HG03432 (cell line): ENCODE data around the gene CDH13.

Experiments used
- ATAC-seq: cut with Tn5 transposase; IDR thresholded peaks from one replicate; pipeline ENCODE4 v1.9.1; 2021; ENCODE audit warnings: mild to moderate bottlenecking, moderate library complexity; ENCODE audit not compliant: unreplicated experiment

Gene CDH13

GRCh38 chr16:82649766-82650165 lies 23.0 kb downstream of the CDH13 start:
- ATAC-seq, result no peak

- ATAC-seq, result no peak
Measured at GRCh38 chr16:82650804-82651203, 24.0 kb downstream of the CDH13 start.

DNA sequence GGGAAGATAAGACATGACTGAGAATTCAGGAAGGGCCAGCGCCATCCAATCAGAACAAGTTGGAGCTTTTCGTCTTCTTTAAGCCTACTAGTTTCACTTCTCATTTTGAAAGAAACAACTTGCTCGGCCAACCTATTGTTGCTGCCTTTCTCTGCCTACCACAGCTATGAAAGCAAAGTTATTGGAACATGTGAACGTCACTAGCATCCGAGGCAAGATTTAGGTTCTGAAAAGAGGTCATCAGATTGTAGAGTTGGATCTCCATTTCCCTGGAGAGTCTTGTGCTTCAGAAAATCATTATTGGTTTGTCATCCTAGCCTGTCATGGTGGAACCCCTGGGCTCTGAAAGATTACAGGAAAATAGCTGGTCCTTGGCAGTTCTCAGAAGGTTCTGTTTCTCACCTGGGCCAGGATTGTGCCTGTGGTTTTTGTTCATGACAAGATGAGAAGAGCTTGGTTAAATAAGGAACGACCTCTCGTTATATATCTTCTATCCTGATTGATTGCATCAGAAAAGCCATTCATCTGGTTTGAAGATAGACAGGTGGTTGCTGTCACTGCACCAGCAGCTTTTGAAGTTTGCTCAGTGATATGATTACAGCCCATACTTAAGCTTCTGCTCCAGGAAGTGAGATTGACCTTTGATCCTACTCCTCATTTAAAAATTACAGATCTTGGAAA lies 25.3 kb downstream of the CDH13 start:
- peak; percentile 49 for ATAC-seq

DNA sequence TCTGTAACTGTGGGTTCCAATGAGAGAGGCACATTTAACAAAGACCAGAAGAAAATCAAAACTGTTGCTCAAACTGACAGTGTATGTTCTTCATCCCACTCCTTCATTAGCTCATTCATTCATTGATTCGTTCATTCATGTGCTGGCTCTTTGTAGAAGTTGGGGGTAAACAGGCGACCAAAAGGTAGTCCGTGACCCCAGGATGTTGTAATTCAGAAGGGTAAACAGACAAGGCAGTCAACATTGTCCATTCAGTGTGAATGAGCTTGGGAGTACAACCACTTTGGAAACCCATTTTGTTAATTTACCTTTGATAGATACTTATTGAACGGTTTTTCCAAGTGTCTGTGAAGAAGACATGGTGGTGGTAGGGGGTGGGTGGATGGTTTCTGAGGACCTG lies 26.1 kb downstream of the CDH13 start:
- ATAC-seq, result no peak

- peak; percentile 74 for ATAC-seq
Measured at GRCh38 chr16:82653550-82654511, 27.1 kb downstream of the CDH13 start.

GRCh38 chr16:82655072-82655714 lies 28.4 kb downstream of the CDH13 start:
- ATAC-seq, result peak; percentile 46

GRCh38 chr16:82655720-82656490 lies 29.1 kb downstream of the CDH13 start:
- no peak for ATAC-seq

GRCh38 chr16:82657239-82657638 lies 30.5 kb downstream of the CDH13 start:
- ATAC-seq, result no peak

GRCh38 chr16:82657786-82658185 lies 31.0 kb downstream of the CDH13 start:
- ATAC-seq, result no peak

- ATAC-seq, result no peak
Measured at GRCh38 chr16:82658796-82659195, 32.0 kb downstream of the CDH13 start.

GRCh38 chr16:82660075-82660645 lies 33.4 kb downstream of the CDH13 start:
- no peak for ATAC-seq

DNA sequence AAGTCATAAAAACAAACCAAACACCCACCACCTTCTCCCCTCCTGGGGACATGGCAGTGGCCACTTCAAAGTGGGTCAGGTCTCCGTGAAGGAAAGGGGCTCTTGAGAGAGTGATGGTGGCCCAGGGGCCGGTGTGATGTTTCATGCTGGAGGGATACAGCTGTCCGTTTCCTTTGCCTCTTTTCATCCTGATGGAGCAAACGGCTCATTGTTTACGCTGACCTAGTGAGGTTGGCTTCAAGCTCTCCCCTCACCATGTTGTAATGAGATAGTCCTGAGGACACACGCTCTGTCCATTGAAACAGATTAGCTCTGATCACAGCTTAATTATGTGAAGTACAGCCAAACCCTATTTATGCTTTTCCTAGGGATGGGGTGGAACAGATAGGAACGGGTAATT lies 34.2 kb downstream of the CDH13 start:
- ATAC-seq, result no peak

DNA sequence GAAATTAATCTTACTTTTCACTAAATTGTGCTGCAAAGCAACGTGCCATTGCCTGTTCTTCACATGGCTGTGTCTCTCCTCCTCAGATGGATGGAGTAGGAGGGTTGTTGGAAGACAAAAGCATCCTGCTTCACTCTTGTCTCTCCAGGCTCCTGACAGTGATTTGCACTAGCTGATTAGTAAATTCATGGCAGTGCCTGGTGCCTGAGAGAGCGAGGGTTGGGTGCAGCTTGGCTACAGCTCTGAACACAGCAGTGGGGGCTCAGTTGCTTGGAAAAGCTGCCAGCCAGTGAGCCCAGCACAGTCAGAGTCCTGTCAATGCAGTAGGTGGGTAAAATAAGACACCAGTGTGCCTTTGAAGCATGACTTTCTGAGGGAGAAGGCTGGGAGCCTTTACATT lies 37.4 kb downstream of the CDH13 start:
- no peak for ATAC-seq

DNA sequence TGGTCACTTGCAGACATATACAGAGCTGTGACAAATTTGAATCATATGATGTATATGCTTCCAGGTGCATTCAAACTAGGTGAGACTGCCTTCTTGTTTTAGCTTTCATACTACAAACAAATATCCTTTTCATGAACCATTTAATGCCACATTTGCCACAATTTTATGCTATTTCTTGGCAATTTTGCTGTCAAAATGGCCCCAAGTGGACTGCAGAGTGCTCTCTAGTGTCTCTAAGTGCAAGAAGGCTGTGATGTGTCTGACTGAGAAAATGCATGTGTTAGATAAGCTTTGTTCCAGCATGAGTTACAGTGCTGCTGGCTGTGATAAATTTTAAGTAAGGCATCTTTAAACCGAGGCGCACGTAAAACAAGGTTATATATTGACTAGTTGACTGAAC lies 38.3 kb downstream of the CDH13 start:
- ATAC-seq, result no peak

DNA sequence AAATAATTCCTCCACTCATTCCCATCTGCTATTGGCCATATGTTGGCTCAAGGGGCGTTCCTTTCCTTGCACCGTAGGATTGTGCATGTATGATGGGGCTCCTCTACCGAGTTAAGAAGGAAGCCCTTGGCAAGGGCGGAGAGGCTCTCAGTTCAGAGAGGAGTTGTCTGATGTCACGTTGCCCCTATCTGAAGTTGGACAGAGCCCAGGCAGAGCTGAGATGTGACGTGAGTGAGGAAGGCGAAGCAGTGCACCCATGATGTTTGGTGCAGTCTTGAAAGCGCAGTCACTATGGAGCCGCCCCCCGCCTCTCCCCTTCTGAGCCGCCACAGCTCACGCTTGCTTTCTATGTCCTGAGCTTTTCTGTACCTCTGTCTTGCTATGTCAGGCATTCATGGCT lies 40.7 kb downstream of the CDH13 start:
- no peak for ATAC-seq

- ATAC-seq, result no peak
Measured at GRCh38 chr16:82668094-82668493, 41.3 kb downstream of the CDH13 start.

- no peak for ATAC-seq
Measured at GRCh38 chr16:82671741-82672140, 45.0 kb downstream of the CDH13 start.

- ATAC-seq, result no peak
Measured at GRCh38 chr16:82672676-82673075, 45.9 kb downstream of the CDH13 start.

DNA sequence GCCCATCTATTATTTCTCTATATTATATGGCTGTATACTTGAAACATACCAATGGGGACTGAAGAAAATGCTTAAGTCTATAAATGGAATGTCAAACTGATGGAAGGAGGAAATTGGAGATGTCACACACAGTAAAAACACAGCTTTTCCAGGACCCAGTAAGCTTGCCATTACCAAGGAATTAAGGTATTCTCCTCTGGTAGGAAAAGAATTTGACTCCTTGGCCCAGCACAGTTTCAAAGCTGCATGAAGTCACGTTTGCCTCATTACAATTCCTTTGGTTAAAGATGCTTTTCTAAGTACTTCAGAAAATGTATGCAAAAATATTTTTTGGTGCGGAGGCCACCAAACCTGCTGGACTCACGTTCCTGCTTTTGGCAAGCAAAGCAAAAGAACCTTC lies 48.5 kb downstream of the CDH13 start:
- ATAC-seq, result no peak

GRCh38 chr16:82681592-82681991 lies 54.8 kb downstream of the CDH13 start:
- no peak for ATAC-seq

DNA sequence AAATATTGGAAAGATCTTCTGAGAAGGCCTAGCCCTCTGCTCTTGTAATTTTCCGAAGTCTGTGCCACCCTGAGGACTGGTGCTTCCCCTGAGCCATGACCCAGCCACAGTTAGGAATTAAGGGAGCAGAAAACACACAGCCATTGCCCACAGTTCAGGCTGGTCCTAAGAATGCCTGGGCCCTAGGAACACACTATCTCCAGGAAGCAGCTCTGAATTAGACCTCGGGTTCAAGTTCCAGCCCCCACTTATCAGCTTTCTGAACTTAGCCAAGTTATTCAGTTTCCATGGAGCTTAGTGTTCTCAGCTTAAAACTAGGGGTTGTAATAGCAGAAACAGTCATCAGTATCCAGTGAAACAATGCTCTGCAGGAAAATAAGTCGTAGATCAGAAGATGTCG lies 56.0 kb downstream of the CDH13 start:
- ATAC-seq, result no peak
